Aorta (tissue), 5 donors: ENCODE results near the gene LRPAP1. TPM values are rescaled to one million over a fixed set of nuclear protein-coding genes. Genes with fewer than 3 reads are reported as not detected.

Source experiments
- ATAC-seq: fragments of 200-7000 bp; cut with Tn5 transposase; one replicate; pipeline ENCODE4 v1.9.1; 2022; ENCODE audit warnings: moderate library complexity; ENCODE audit not compliant: low FRiP score
- DNase-seq, 2 donors: peaks; one replicate each; pipeline ENCODE4 v3.0.0-alpha.2; 2020
- H3K27ac ChIP-seq, 2 donors: one replicate each; pipeline ENCODE4 v1.5.1; 2013; ENCODE audit warnings: low read length in 2 of 2, mild to moderate bottlenecking in 2 of 2, moderate library complexity in 2 of 2, control low read depth in 1 of 2, inconsistent platforms in 1 of 2, low read depth in 1 of 2
- H3K27me3 ChIP-seq, 2 donors: one replicate each; pipeline ENCODE4 v1.6.1; 2013; ENCODE audit warnings: control low read depth in 1 of 2, low read length in 1 of 2, mild to moderate bottlenecking in 1 of 2, moderate library complexity in 1 of 2; ENCODE audit not compliant: insufficient read depth in 2 of 2, control insufficient read depth in 1 of 2
- H3K36me3 ChIP-seq, 2 donors: one replicate each; pipeline ENCODE4 v1.6.1; 2013; ENCODE audit warnings: control low read depth in 1 of 2, low read length in 1 of 2, mild to moderate bottlenecking in 1 of 2; ENCODE audit not compliant: insufficient read depth in 2 of 2, control insufficient read depth in 1 of 2
- H3K4me1 ChIP-seq, 2 donors: one replicate each; pipeline ENCODE4 v1.6.1; 2013; ENCODE audit warnings: low read length in 2 of 2, control low read depth in 1 of 2, mild to moderate bottlenecking in 1 of 2, moderate library complexity in 1 of 2; ENCODE audit not compliant: insufficient read depth in 2 of 2, control insufficient read depth in 1 of 2
- H3K4me3 ChIP-seq, 2 donors: one replicate each; pipeline ENCODE4 v1.5.1; 2013; ENCODE audit warnings: low read length in 2 of 2, control low read depth in 1 of 2, mild to moderate bottlenecking in 1 of 2
- H3K9me3 ChIP-seq: one replicate; pipeline ENCODE4 v1.6.1; 2013; ENCODE audit warnings: mild to moderate bottlenecking, low read length; ENCODE audit not compliant: control insufficient read depth
- WGBS, 2 donors: extraction: QIAGEN DNeasy Blood & Tissue Kit; methylation state at CpG; one replicate each; pipeline ENCODE4 v1.1.7; 2013; 5-methylcytosine and 5-hydroxymethylcytosine counted together
- intact Hi-C, 2 donors: fragments of 100-400 bp; cut with DNase I; formaldehyde crosslinking; loops; one replicate each; pipeline versions ENCODE4 v1.14.2 to v1.15.0; 2022
- polyA plus RNA-seq, 2 donors: library from polyadenylated mRNA; stranded (reverse); fragments of 200-250 nt; gene quantifications; one replicate each; pipeline ENCODE4 v1.2.3, GENCODE V29; 2013
- total RNA-seq, 2 donors: library from RNA; stranded (reverse); fragmentation: NEBNext Ultra II Directional; extraction: Animal tissue kit (Norgen Biotek cat#: 25700); gene quantifications; one replicate each; pipeline ENCODE4 v1.2.1, GENCODE V29; 2021
- donor health status: healthy with polysubstance abuse.
- donor health status: Bipolar disorder and iron deficiency.
- donor health status: DM: no; HTN: no; CAD: no.
- donor health status: DM: no; HTN: no; CAD: no.
- donor health status: DM: yes; HTN: yes; CAD: no.

Gene LRPAP1
- total and polyA plus RNA-seq, 4 donors, result 95.4 to 196 (median 132) TPM

- 96% methylated on average over 20 to 22 of the region's 22 CpGs for WGBS, 2 donors
- no peak overlapping the region for H3K4me3 ChIP-seq
- H3K36me3 ChIP-seq, result no peaks in the 10 kb centered on the region
- no peak overlapping the region for H3K27ac ChIP-seq
- no peaks in the 10 kb centered on the region for H3K27me3 ChIP-seq
- intact Hi-C loops, result no loop called here
- H3K9me3 ChIP-seq, result no peaks in the 10 kb centered on the region
- no peak for DNase-seq
- no peaks in the 10 kb centered on the region for H3K4me1 ChIP-seq
- ATAC-seq, result no peak
Observed at GRCh38 chr4:3476341-3476747, 55.9 kb downstream of the LRPAP1 start.

- Histone ChIP-seq H3K36me3 (no peaks in the 10 kb centered on the region), H3K27ac (no peak overlapping the region), H3K4me3 (no peak overlapping the region), H3K9me3 (no peaks in the 10 kb centered on the region), H3K4me1 (no peaks in the 10 kb centered on the region), H3K27me3 (no peaks in the 10 kb centered on the region)
- ATAC-seq, result no peak
- intact Hi-C loops, result no loop called here
- no peak for DNase-seq
- WGBS, 2 donors, result 86 to 87% methylated on average over 21 to 22 of the region's 22 CpGs
Observed at GRCh38 chr4:3475713-3476260, 56.4 kb downstream of the LRPAP1 start.

- no peak for ATAC-seq
- intact Hi-C loops, result no loop called here
Observed at GRCh38 chr4:3475041-3475712, 57.0 kb downstream of the LRPAP1 start.

GRCh38 chr4:3473996-3474765, 58.0 kb downstream of the LRPAP1 start:
- H3K27ac ChIP-seq, result no peak overlapping the region
- H3K9me3 ChIP-seq, result no peaks in the 10 kb centered on the region
- no peaks in the 10 kb centered on the region for H3K27me3 ChIP-seq
- DNase-seq (no peak), ATAC-seq (no peak)
- no peaks in the 10 kb centered on the region for H3K4me1 ChIP-seq
- 85 to 87% methylated on average over 13 of the region's 13 CpGs for WGBS, 2 donors
- intact Hi-C loops, result no loop called here
- H3K36me3 ChIP-seq, result no peaks in the 10 kb centered on the region
- H3K4me3 ChIP-seq, result no peak overlapping the region

More at GRCh38 chr4:3475041-3475712, 57.0 kb downstream of the LRPAP1 start:
- 90 to 93% methylated on average over 15 of the region's 15 CpGs for WGBS, 2 donors
- Histone ChIP-seq H3K9me3 (no peaks in the 10 kb centered on the region), H3K27ac (no peak overlapping the region), H3K4me1 (no peaks in the 10 kb centered on the region), H3K4me3 (no peak overlapping the region), H3K36me3 (no peaks in the 10 kb centered on the region), H3K27me3 (no peaks in the 10 kb centered on the region)
- no peak for DNase-seq

GRCh38 chr4:3473181-3473950, 58.9 kb downstream of the LRPAP1 start:
- Histone ChIP-seq H3K27ac (no peak overlapping the region), H3K4me1 (no peaks in the 10 kb centered on the region), H3K36me3 (no peaks in the 10 kb centered on the region), H3K9me3 (no peaks in the 10 kb centered on the region), H3K4me3 (no peak overlapping the region), H3K27me3 (no peaks in the 10 kb centered on the region)
- 93 to 94% methylated on average over 41 of the region's 41 CpGs for WGBS, 2 donors
- no peak for DNase-seq
- ATAC-seq, result no peak
- intact Hi-C loops, result no loop called here

GRCh38 chr4:3472411-3473141, 59.6 kb downstream of the LRPAP1 start:
- intact Hi-C loops, result no loop called here
- Histone ChIP-seq H3K36me3 (no peaks in the 10 kb centered on the region), H3K27me3 (no peaks in the 10 kb centered on the region), H3K4me3 (no peak overlapping the region), H3K9me3 (no peaks in the 10 kb centered on the region), H3K4me1 (no peaks in the 10 kb centered on the region), H3K27ac (no peak overlapping the region)
- WGBS, 2 donors, result 92 to 95% methylated on average over 27 of the region's 27 CpGs
- DNase-seq (no peak), ATAC-seq (no peak)

- Histone ChIP-seq H3K36me3 (no peaks in the 10 kb centered on the region), H3K4me3 (no peak overlapping the region), H3K27me3 (no peaks in the 10 kb centered on the region), H3K4me1 (no peaks in the 10 kb centered on the region), H3K9me3 (no peaks in the 10 kb centered on the region), H3K27ac (no peak overlapping the region)
- ATAC-seq, result no peak
- DNase-seq, result no peak
- WGBS, 2 donors, result 93 to 98% methylated on average over 15 of the region's 15 CpGs
- intact Hi-C loops, result no loop called here
Observed at GRCh38 chr4:3471886-3472285, 60.3 kb downstream of the LRPAP1 start.

- 93 to 96% methylated on average over 23 of the region's 23 CpGs for WGBS, 2 donors
- ATAC-seq (no peak), DNase-seq (no peak)
- Histone ChIP-seq H3K36me3 (no peaks in the 10 kb centered on the region), H3K4me3 (no peak overlapping the region), H3K27me3 (no peaks in the 10 kb centered on the region), H3K27ac (no peak overlapping the region), H3K9me3 (no peaks in the 10 kb centered on the region), H3K4me1 (no peaks in the 10 kb centered on the region)
- intact Hi-C loops, result no loop called here
Observed at GRCh38 chr4:3471098-3471760, 61.0 kb downstream of the LRPAP1 start.
